HepG2 (cell line): ENCODE results near the gene POLE3. TPM values are rescaled to one million over a fixed set of nuclear protein-coding genes. Genes with fewer than 3 reads are reported as not detected.

Experiments used
- BCL6 ChIP-seq: IDR thresholded peaks from 2 replicates; pipeline ENCODE4 v1.6.1; 2016; ENCODE audit warnings: missing genetic modification reagents, missing compliant biosample characterization
- MIER2 ChIP-seq: IDR thresholded peaks from 2 replicates; pipeline ENCODE4 v1.6.1; 2016; ENCODE audit warnings: missing biosample characterization, missing genetic modification reagents
- NFATC3 ChIP-seq: sonication (generic); formaldehyde crosslinking; IDR thresholded peaks from 2 replicates; pipeline ENCODE4 v1.5.1; 2020; ENCODE audit warnings: mild to moderate bottlenecking, missing genetic modification reagents
- PAF1 ChIP-seq: IDR thresholded peaks from 2 replicates; pipeline ENCODE4 v1.6.1; 2016; ENCODE audit warnings: missing genetic modification reagents, missing compliant biosample characterization
- RFXAP ChIP-seq: sonication (generic); formaldehyde crosslinking; IDR thresholded peaks from 2 replicates; pipeline ENCODE4 v1.4.0; 2020; ENCODE audit warnings: missing genetic modification reagents, borderline replicate concordance
- SMARCC2 ChIP-seq: fragments of 450-650 bp; IDR thresholded peaks from 2 replicates; pipeline ENCODE4 v1.6.1; 2017; ENCODE audit warnings: antibody characterized with exemption, mild to moderate bottlenecking
- XRCC5 ChIP-seq: fragments of 200-400 bp; formaldehyde crosslinking; optimal IDR thresholded peaks from 2 replicates; pipeline ENCODE3; 2017; ENCODE audit warnings: mild to moderate bottlenecking, low read length
- ZIK1 ChIP-seq: sonication (generic); formaldehyde crosslinking; IDR thresholded peaks from 2 replicates; pipeline ENCODE4 v1.5.0; 2020; ENCODE audit warnings: mild to moderate bottlenecking, low read depth, missing genetic modification reagents, borderline replicate concordance
- ZNF17 ChIP-seq: sonication (generic); formaldehyde crosslinking; IDR thresholded peaks from 2 replicates; pipeline ENCODE4 v1.5.0; 2020; ENCODE audit warnings: mild to moderate bottlenecking, missing genetic modification reagents
- ZNF501 ChIP-seq: sonication (generic); formaldehyde crosslinking; IDR thresholded peaks from 2 replicates; pipeline ENCODE4 v1.5.1; 2020; ENCODE audit warnings: mild to moderate bottlenecking, moderate library complexity, missing genetic modification reagents
- ZNF773 ChIP-seq: sonication (generic); formaldehyde crosslinking; IDR thresholded peaks from 2 replicates; pipeline ENCODE4 v1.4.0; 2020; ENCODE audit warnings: missing genetic modification reagents, borderline replicate concordance
- ZNF782 ChIP-seq: sonication (generic); formaldehyde crosslinking; IDR thresholded peaks from 2 replicates; pipeline ENCODE4 v1.4.0; 2020; ENCODE audit warnings: missing genetic modification reagents, mild to moderate bottlenecking, borderline replicate concordance
- ZSCAN29 ChIP-seq: sonication (generic); formaldehyde crosslinking; conservative IDR thresholded peaks from 2 replicates; pipeline ENCODE4 v1.4.0; 2020; ENCODE audit warnings: mild to moderate bottlenecking, missing genetic modification reagents
- ZSCAN9 ChIP-seq: IDR thresholded peaks from 2 replicates; pipeline ENCODE4 v1.6.1; 2016; ENCODE audit warnings: borderline replicate concordance
- polyA plus RNA-seq, 8 experiments: library from polyadenylated mRNA; depleted of rRNA in 3 of 8; stranded (reverse) in 7 of 8; unstranded in 1 of 8; fragments of >200 nt; fragmentation: Illumina TruSeq in 4 of 8; extraction: Trizol in 4 of 8; gene quantifications; 2 replicates each; pipeline versions ENCODE4 v1.2.1 to v1.2.3, GENCODE V29; 2011 to 2016; ENCODE audit warnings: low read depth in 4 of 8, missing spikeins in 1 of 8, mixed read lengths in 1 of 8; ENCODE audit not compliant: insufficient read depth in 1 of 8
- total RNA-seq, 5 experiments: library from RNA; depleted of rRNA; stranded (reverse); fragments of >200 nt; fragmentation: Illumina TruSeq; extraction: Trizol; gene quantifications; 2 replicates each; pipeline ENCODE4 v1.2.3, GENCODE V29; 2016; ENCODE audit warnings: low read depth in 1 of 5
- TF ChIP-seq, protein P1 (sequence below): sonication (generic); formaldehyde crosslinking; IDR thresholded peaks from 2 replicates; pipeline ENCODE4 v1.5.0; 2020; ENCODE audit warnings: missing genetic modification reagents
- TF ChIP-seq, protein P2 (sequence below): sonication (generic); formaldehyde crosslinking; conservative IDR thresholded peaks from 2 replicates; pipeline ENCODE4 v1.8.0; 2022; ENCODE audit warnings: missing genetic modification reagents
- TF ChIP-seq, protein P3 (sequence below): IDR thresholded peaks from 2 replicates; pipeline ENCODE4 v1.6.1; 2016; ENCODE audit warnings: mild to moderate bottlenecking
- TF ChIP-seq, protein P4 (sequence below): sonication (generic); formaldehyde crosslinking; IDR thresholded peaks from 2 replicates; pipeline ENCODE4 v1.5.0; 2020; ENCODE audit warnings: missing genetic modification reagents, mild to moderate bottlenecking, borderline replicate concordance
- TF ChIP-seq, protein P5 (sequence below): sonication (generic); formaldehyde crosslinking; IDR thresholded peaks from 2 replicates; pipeline ENCODE4 v1.5.1; 2020; ENCODE audit warnings: mild to moderate bottlenecking, missing genetic modification reagents, borderline replicate concordance
- TF ChIP-seq, protein P6 (sequence below): sonication (generic); formaldehyde crosslinking; IDR thresholded peaks from 2 replicates; pipeline ENCODE4 v1.4.0; 2020; ENCODE audit warnings: mild to moderate bottlenecking, missing genetic modification reagents
- TF ChIP-seq, protein P7 (sequence below): sonication (generic); formaldehyde crosslinking; IDR thresholded peaks from 2 replicates; pipeline ENCODE4 v1.4.0; 2020; ENCODE audit warnings: missing genetic modification reagents, low read depth, mild to moderate bottlenecking, borderline replicate concordance

POLE3 gene
- total and polyA plus RNA-seq, 2 of the 13 experiments (the other 11 are each of a cell fraction or from before 2014, with no cell fraction given), result 36.0 to 77.2 TPM

DNA sequence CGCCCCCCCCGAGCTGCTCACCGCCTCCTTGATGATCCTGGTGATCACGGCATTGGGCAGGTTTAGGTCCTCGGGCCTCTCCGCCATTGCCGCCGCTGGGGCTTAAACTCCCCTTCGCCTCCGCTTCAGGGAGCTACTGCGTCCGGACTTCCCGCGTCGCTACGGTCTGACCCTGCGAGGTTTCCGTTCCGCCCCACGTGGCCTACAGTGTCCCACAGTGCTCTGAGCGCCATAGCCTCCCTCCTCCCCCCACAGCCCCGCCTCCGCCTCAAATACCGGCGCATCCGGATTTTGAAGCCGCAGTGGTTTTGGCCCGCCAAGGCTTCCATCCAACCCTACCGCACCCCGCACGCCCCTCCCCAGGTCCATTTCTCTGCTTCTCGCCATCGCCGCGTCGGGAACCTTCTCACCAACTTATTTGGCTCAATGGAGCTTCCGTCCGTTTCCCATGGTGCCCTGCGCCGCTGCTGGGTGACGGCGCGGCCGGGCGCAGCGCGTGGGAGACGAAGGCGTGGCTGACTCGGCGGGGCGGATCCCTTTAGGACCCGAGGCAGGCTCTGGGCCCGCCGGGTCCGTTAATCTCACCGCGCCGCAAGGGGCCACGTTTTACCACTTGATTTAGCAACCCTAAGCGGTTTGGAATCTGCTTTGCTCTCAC lies at the start of gene POLE3, which contains the start of gene C9orf43 (continued):
- TF ChIP-seq ZIK1 (CRISPR knock-in tag) (0 out of 2 replicates have a peak, but pooled peaks have one; percentile 23), MIER2 (CRISPR knock-in tag) (0 out of 2 replicates have a peak, but pooled peaks have one; percentile 40), NFATC3 (CRISPR knock-in tag) (peak; percentile 23; the same call in 1 of the 2 replicates), ZNF782 (CRISPR knock-in tag) (peak; percentile 66; the same call in 1 of the 2 replicates), ZNF501 (CRISPR knock-in tag) (peak; percentile 93), SMARCC2 (no peak), XRCC5 (peak; percentile 86), ZSCAN9 (CRISPR knock-in tag) (peak; percentile 77), PAF1 (no peak), RFXAP (CRISPR knock-in tag) (peak; percentile 69), BCL6 (CRISPR knock-in tag) (peak; percentile 34), ZSCAN29 (CRISPR knock-in tag) (peak; percentile 97), ZNF773 (CRISPR knock-in tag) (peak; percentile 63), ZNF17 (CRISPR knock-in tag) (no peak)
- TF ChIP-seq, protein P1, sequence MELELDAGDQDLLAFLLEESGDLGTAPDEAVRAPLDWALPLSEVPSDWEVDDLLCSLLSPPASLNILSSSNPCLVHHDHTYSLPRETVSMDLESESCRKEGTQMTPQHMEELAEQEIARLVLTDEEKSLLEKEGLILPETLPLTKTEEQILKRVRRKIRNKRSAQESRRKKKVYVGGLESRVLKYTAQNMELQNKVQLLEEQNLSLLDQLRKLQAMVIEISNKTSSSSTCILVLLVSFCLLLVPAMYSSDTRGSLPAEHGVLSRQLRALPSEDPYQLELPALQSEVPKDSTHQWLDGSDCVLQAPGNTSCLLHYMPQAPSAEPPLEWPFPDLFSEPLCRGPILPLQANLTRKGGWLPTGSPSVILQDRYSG, result 0 out of 2 replicates have a peak, but pooled peaks have one; percentile 65
- TF ChIP-seq, protein P2, sequence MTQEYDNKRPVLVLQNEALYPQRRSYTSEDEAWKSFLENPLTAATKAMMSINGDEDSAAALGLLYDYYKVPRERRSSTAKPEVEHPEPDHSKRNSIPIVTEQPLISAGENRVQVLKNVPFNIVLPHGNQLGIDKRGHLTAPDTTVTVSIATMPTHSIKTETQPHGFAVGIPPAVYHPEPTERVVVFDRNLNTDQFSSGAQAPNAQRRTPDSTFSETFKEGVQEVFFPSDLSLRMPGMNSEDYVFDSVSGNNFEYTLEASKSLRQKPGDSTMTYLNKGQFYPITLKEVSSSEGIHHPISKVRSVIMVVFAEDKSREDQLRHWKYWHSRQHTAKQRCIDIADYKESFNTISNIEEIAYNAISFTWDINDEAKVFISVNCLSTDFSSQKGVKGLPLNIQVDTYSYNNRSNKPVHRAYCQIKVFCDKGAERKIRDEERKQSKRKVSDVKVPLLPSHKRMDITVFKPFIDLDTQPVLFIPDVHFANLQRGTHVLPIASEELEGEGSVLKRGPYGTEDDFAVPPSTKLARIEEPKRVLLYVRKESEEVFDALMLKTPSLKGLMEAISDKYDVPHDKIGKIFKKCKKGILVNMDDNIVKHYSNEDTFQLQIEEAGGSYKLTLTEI (CRISPR knock-in tag), result no peak
- TF ChIP-seq, protein P3, sequence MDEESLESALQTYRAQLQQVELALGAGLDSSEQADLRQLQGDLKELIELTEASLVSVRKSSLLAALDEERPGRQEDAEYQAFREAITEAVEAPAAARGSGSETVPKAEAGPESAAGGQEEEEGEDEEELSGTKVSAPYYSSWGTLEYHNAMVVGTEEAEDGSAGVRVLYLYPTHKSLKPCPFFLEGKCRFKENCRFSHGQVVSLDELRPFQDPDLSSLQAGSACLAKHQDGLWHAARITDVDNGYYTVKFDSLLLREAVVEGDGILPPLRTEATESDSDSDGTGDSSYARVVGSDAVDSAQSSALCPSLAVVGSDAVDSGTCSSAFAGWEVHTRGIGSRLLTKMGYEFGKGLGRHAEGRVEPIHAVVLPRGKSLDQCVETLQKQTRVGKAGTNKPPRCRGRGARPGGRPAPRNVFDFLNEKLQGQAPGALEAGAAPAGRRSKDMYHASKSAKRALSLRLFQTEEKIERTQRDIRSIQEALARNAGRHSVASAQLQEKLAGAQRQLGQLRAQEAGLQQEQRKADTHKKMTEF, result peak; percentile 94
- TF ChIP-seq, protein P4, sequence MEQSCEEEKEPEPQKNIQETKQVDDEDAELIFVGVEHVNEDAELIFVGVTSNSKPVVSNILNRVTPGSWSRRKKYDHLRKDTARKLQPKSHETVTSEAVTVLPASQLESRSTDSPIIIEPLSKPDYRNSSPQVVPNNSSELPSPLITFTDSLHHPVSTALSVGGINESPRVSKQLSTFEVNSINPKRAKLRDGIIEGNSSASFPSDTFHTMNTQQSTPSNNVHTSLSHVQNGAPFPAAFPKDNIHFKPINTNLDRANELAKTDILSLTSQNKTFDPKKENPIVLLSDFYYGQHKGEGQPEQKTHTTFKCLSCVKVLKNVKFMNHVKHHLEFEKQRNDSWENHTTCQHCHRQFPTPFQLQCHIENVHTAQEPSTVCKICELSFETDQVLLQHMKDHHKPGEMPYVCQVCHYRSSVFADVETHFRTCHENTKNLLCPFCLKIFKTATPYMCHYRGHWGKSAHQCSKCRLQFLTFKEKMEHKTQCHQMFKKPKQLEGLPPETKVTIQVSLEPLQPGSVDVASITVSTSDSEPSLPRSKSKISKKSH (CRISPR knock-in tag), result no peak
- TF ChIP-seq, protein P5, sequence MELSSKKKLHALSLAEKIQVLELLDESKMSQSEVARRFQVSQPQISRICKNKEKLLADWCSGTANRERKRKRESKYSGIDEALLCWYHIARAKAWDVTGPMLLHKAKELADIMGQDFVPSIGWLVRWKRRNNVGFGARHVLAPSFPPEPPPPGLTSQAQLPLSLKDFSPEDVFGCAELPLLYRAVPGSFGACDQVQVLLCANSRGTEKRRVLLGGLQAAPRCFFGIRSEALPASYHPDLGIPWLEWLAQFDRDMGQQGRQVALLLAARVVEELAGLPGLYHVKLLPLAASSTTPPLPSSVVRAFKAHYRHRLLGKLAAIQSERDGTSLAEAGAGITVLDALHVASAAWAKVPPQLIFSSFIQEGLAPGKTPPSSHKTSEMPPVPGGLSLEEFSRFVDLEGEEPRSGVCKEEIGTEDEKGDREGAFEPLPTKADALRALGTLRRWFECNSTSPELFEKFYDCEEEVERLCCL, result no peak; the same call in 1 of the 2 replicates
- TF ChIP-seq, protein P6, sequence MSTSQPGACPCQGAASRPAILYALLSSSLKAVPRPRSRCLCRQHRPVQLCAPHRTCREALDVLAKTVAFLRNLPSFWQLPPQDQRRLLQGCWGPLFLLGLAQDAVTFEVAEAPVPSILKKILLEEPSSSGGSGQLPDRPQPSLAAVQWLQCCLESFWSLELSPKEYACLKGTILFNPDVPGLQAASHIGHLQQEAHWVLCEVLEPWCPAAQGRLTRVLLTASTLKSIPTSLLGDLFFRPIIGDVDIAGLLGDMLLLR (CRISPR knock-in tag), result peak; percentile 82
- TF ChIP-seq, protein P7, sequence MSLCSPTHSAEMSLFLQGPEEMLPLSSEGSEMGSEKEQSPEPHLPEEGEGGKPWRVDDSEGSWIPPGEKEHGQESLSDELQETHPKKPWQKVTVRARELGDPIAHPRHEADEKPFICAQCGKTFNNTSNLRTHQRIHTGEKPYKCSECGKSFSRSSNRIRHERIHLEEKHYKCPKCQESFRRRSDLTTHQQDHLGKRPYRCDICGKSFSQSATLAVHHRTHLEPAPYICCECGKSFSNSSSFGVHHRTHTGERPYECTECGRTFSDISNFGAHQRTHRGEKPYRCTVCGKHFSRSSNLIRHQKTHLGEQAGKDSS, result peak; percentile 70; the same call in 1 of the 2 replicates
